Stimulated activated CD8-positive, alpha-beta memory T cell treated with anti-CD3 and anti-CD28 coated beads, Interleukin-7, amount 100 ng/mL, for 48 hours (primary cell): Measurements from ENCODE around the gene CFAP58.

Experiments
- DNase-seq, 2 donors: peaks; one replicate each; pipeline ENCODE4 v3.0.0-alpha.2; 2020; ENCODE audit warnings: low read depth in 1 of 2; ENCODE audit errors: extremely low read depth in 1 of 2

Gene CFAP58, protein sequence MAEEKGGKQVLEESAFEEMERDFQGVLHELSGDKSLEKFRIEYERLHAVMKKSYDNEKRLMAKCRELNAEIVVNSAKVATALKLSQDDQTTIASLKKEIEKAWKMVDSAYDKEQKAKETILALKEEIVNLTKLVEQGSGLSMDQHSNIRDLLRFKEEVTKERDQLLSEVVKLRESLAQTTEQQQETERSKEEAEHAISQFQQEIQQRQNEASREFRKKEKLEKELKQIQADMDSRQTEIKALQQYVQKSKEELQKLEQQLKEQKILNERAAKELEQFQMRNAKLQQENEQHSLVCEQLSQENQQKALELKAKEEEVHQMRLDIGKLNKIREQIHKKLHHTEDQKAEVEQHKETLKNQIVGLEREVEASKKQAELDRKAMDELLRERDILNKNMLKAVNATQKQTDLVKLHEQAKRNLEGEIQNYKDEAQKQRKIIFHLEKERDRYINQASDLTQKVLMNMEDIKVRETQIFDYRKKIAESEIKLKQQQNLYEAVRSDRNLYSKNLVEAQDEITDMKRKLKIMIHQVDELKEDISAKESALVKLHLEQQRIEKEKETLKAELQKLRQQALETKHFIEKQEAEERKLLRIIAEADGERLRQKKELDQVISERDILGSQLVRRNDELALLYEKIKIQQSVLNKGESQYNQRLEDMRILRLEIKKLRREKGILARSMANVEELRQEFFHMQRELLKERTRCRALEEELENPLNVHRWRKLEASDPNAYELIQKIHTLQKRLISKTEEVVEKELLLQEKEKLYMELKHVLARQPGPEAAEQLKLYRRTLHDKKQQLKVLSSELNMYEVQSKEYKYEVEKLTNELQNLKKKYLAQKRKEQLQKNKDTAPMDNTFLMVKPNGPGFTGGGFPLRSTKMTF

GRCh38 chr10:104353325-104354048 is at the start of gene CFAP58:
CFAP58 (plus strand) TSS chr10:104353833; CDS start chr10:104353898, 65 bp downstream.
- peak; percentile 62 to 81 for DNase-seq

DNA sequence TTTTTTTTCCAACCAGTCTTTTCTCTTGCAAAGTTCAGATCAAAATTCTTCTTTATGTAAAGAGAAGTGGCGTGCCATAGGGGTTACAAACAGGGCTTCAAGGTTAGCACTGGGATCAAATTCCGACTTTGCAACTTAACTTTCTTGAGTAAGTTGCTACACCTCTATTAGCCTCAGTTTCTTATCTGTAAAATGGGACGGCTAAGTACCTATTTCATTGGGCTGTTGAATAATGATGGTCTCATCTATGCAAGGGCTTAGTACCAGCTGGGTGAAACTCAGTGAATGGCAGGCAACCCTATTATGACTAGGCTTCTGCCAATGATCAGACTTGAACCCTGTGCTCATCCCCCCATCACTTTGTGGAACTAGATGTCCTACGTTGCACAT is 49.3 kb upstream of the CFAP58 start:
- no peak for DNase-seq

- DNase-seq = no peak
Measured at GRCh38 chr10:104304927-104305326, 48.7 kb upstream of the CFAP58 start.

- DNase-seq = no peak
Measured at GRCh38 chr10:104306897-104307296, 46.7 kb upstream of the CFAP58 start.

- DNase-seq = no peak
Measured at GRCh38 chr10:104307576-104308438, 45.8 kb upstream of the CFAP58 start.

GRCh38 chr10:104308439-104308903 is 45.2 kb upstream of the CFAP58 start:
- no peak for DNase-seq

DNA sequence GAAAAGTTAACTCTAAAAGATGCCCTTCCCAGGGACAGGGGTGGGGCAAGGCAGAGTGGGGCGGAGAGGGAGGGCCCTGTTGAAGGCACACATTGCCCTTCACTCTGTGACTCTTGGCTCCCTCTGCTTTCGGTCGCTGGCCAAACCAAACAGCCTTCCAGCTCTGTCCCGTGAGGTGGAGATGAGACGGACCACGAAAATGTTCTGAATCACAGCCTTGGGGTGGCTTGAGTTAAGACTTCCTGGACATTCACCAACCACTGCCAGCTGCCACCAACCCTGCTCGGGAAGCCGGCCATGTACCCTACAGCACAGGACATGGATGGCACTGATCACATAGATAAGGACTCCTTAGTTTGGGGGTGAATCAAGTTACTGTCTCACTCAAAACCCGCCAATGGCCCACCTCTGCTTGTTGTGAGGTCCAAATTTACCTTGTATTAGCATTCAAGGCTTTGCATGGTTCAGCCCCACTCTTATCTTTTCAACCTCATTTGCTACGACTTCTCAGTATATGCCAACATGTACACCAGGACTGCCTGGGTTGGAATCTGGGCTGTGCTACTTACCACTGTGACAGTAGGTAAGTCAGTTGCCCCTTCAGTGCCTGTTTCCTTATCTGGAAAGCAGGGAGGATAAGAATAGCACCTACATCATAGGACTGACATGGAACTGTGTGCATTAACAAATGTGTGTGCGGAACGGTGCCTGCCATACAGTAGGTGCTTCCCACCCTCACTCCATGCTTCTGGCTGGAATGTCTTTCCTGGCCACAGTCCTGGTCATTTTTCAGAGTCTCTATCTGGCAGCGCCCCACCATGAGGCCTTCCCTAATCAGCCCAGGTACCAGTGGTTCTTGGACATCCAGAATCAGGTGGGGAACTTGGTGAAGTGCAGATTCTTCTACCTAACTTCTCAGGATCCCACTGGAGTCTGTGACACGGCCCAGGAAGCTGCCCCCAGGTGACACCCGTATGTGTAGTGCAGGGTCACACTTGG is 43.4 kb upstream of the CFAP58 start:
- no peak for DNase-seq

- no peak for DNase-seq
Measured at GRCh38 chr10:104311184-104311720, 42.4 kb upstream of the CFAP58 start.

GRCh38 chr10:104314591-104315485 is 38.8 kb upstream of the CFAP58 start:
- no peak for DNase-seq

DNA sequence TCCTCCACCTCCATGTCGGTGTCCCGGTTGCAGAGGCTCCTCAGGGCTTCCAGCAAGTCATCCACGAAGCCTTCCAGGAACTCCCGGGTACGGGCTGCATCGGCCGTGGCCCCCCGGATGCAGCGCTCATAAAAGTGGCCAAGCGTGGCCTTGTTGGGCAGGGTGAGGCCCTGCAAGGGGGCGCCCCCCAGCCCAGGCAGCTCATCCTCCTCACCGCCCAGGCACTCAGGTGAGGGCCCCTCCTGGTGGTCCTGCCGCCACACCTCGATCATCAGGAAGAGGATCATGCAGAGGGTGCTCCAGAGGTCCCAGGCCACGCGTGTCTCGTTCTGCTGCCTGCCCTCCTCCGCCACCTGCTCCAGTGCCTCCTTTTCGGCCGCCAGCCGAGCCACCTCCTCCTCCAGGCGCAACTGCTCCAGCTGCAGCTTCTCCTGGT is 38.1 kb upstream of the CFAP58 start:
- DNase-seq = no peak

DNA sequence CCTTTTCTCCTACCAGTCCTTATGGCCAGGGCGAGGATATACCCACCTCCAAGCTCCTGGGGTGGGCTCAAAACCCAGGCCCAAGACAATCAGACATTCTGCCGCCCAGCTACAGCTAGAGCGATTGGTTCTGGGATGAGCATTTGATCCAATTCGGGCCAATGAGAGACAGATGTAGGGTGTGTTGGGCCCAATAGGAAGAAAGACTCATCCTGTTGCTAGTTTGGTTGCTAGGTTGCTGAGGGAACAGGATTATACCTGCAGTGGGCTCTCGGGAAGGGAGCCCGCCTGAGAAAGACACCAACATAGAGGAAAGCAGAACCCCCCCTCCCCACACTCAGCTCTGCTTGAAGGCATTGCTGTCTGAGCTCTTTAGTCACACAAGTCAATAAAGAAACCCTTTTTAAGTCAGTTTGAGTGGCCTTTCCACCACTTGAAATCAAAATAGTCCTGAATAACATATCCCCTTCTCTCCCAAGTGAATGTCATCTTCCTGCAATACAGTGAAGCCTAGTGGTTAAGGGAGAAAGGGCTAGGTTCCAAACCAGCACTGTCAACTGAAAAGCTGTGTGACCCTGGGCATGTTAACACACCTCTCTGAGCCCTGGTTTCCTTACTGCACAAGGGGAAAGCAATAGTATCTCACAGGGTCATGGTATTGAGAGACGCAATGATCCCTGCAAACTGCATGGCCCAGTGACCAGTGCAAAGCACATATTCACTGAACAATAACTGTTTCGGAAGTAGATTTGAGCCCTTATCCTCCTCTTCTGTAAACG is 37.1 kb upstream of the CFAP58 start:
- no peak for DNase-seq

DNA sequence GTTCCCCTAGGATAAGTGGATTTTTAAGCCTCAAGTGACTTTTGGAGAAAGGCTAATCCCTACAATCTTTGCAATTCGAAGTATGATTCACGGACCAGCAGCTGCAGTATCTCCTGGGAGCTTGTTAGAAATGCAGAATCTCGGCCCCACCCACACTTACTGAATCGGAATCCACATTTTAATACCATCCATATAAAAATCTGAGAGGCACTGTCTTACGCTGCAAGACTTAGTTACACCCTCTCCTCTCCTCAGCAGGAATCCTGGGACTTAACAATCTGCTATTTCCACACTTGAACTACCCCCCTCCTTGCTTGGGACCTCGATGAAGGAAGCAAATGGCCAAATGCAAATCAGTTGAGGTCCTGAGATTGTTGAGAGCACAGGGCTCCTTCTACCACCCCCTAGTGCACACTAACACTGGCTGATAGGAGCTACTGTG is 36.3 kb upstream of the CFAP58 start:
- DNase-seq = no peak

GRCh38 chr10:104317726-104318299 is 35.8 kb upstream of the CFAP58 start:
- no peak for DNase-seq

DNA sequence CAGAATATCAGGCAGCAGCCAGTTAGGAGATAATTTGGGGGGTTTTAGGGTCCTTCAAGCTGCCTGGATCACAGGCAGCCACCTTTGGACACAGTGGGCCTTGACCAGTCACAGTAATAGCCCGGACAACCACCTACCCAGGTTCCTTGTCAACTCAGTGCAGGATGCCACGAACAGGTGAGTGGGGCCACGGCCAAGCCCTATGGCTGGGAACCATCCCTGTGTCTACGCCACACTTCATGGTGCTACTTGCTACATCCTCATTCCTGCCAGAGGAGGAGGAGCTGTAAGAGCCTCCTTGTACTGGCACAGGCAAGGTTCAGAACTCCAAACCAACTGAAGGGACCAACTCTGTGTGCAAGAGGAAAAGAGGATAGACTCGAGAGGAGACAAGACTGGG is 35.3 kb upstream of the CFAP58 start:
- DNase-seq = no peak

- no peak for DNase-seq
Measured at GRCh38 chr10:104318810-104319741, 34.6 kb upstream of the CFAP58 start.
